ENCODE data around the gene C21orf58.

Gene C21orf58

DNA sequence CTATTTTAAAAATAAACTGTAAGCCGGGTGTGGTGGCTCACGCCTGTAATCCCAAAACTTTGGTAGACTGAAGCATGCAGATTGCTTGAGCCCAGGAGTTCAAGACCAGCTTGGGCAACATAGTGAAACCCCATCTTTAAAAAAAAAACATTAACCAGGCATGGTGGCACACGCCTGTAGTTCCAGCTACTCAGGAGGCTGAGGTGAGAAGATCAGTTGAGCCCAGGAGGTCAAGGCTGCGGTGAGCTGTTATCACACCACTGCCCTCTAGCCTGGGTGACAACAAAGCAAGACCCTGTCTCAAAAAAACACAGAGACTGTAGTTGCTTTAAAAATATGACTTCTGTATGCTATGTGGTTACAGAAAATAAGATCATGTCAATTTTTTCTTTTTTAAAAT is 70.8 kb downstream of the C21orf58 start:
- no peak overlapping the region for H3K4me3 Mint-ChIP-seq
- peaks cover 43% of the 10 kb centered on the region for H3K4me1 Mint-ChIP-seq (ENCODE audit: low read depth)
- H3K27ac Mint-ChIP-seq, result no peak overlapping the region
- no peaks in the 10 kb centered on the region for H3K9me3 Mint-ChIP-seq
- no peaks in the 10 kb centered on the region for H3K27me3 Mint-ChIP-seq
- peaks cover 83% of the 10 kb centered on the region for H3K36me3 Mint-ChIP-seq (ENCODE audit: low read depth)
